ENCODE data around the gene JMJD8. TPM values are rescaled to one million over a fixed set of nuclear protein-coding genes. Genes with fewer than 3 reads are reported as not detected.

JMJD8 gene
- total RNA-seq, 1 donor from 2014 or later = 26.1 TPM

GRCh38 chr16:676913-677312 is 7.2 kb downstream of the JMJD8 start:
- TF ChIP-seq, protein P1, sequence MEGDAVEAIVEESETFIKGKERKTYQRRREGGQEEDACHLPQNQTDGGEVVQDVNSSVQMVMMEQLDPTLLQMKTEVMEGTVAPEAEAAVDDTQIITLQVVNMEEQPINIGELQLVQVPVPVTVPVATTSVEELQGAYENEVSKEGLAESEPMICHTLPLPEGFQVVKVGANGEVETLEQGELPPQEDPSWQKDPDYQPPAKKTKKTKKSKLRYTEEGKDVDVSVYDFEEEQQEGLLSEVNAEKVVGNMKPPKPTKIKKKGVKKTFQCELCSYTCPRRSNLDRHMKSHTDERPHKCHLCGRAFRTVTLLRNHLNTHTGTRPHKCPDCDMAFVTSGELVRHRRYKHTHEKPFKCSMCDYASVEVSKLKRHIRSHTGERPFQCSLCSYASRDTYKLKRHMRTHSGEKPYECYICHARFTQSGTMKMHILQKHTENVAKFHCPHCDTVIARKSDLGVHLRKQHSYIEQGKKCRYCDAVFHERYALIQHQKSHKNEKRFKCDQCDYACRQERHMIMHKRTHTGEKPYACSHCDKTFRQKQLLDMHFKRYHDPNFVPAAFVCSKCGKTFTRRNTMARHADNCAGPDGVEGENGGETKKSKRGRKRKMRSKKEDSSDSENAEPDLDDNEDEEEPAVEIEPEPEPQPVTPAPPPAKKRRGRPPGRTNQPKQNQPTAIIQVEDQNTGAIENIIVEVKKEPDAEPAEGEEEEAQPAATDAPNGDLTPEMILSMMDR (IDR thresholded peaks at IDR 0.05; ENCODE audit: partially characterized antibody, unreplicated experiment) = no peak
- H3K4me1 Mint-ChIP-seq (ENCODE audit: low read depth, unreplicated experiment) = peaks cover 7% of the 10 kb centered on the region
- H3K4me3 Mint-ChIP-seq (ENCODE audit: unreplicated experiment) = no peak overlapping the region
- no peak overlapping the region for H3K27ac Mint-ChIP-seq (ENCODE audit: unreplicated experiment)
- peaks cover 11% of the 10 kb centered on the region for H3K27me3 Mint-ChIP-seq (ENCODE audit: unreplicated experiment)
- no peaks in the 10 kb centered on the region for H3K36me3 Mint-ChIP-seq (ENCODE audit: unreplicated experiment)
- no peak for DNase-seq
- peaks cover 7% of the 10 kb centered on the region for H3K9me3 Mint-ChIP-seq (ENCODE audit: unreplicated experiment)

- Mint-ChIP-seq H3K4me3 (ENCODE audit: unreplicated experiment) (no peak overlapping the region), H3K4me1 (ENCODE audit: low read depth, unreplicated experiment) (peaks cover 4% of the 10 kb centered on the region), H3K36me3 (ENCODE audit: unreplicated experiment) (no peaks in the 10 kb centered on the region), H3K27ac (ENCODE audit: unreplicated experiment) (no peak overlapping the region), H3K27me3 (ENCODE audit: unreplicated experiment) (peaks cover 8% of the 10 kb centered on the region), H3K9me3 (ENCODE audit: unreplicated experiment) (peaks cover 6% of the 10 kb centered on the region)
- TF ChIP-seq, protein P1 (IDR thresholded peaks at IDR 0.05; ENCODE audit: partially characterized antibody, unreplicated experiment) = no peak
- no peak for DNase-seq
These were observed 7.6 kb downstream of the JMJD8 start for GRCh38 chr16:676565-676902.

DNA sequence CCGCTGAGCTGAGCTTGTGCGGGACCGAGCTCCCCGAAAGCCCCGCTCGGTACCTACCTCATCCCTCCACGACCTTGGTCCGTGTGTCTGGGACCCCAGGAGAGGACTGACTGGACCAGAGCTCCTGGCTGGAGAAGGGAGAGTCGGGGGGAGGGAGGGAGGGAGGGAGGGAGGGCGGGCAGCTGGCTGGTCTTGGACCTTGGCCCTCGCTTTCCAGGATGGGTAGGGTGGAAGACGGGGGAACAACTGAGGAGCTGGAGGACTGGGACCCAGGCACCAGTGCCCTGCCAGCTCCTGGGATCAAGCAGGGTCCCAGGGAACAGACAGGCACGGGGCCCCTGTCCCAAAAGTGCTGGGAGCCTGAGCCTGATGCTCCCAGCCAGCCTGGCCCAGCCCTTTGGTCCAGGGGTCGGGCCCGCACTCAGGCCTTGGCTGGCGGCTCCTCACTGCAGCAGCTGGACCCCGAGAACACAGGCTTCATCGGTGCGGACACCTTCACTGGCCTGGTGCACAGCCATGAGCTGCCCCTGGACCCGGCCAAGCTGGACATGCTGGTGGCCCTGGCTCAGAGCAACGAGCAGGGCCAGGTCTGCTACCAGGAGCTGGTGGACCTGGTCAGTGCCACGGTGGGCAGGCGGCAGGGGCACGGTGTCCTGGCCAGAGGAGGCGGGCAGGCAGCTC is 8.1 kb downstream of the JMJD8 start:
- TF ChIP-seq, protein P1 (IDR thresholded peaks at IDR 0.05; ENCODE audit: partially characterized antibody, unreplicated experiment) = no peak
- Mint-ChIP-seq H3K4me3 (ENCODE audit: unreplicated experiment) (no peak overlapping the region), H3K4me1 (ENCODE audit: low read depth, unreplicated experiment) (peaks cover 2% of the 10 kb centered on the region), H3K9me3 (ENCODE audit: unreplicated experiment) (peaks cover 6% of the 10 kb centered on the region), H3K36me3 (ENCODE audit: unreplicated experiment) (no peaks in the 10 kb centered on the region), H3K27ac (ENCODE audit: unreplicated experiment) (no peak overlapping the region), H3K27me3 (ENCODE audit: unreplicated experiment) (peaks cover 6% of the 10 kb centered on the region)
- no peak for DNase-seq

GRCh38 chr16:674968-675883 is 8.9 kb downstream of the JMJD8 start, which contains the start of gene RHBDL1:
TSS of gene RHBDL1 (plus strand) at chr16:675671. CDS start at chr16:675791, 120 bp downstream.
- H3K27me3 Mint-ChIP-seq (ENCODE audit: unreplicated experiment) = peaks cover 6% of the 10 kb centered on the region
- TF ChIP-seq, protein P1 (IDR thresholded peaks at IDR 0.05; ENCODE audit: partially characterized antibody, unreplicated experiment) = no peak
- no peaks in the 10 kb centered on the region for H3K36me3 Mint-ChIP-seq (ENCODE audit: unreplicated experiment)
- H3K27ac Mint-ChIP-seq (ENCODE audit: unreplicated experiment) = no peak within 1 kb of the TSS
- peaks cover 6% of the 10 kb centered on the region for H3K9me3 Mint-ChIP-seq (ENCODE audit: unreplicated experiment)
- H3K4me3 Mint-ChIP-seq (ENCODE audit: unreplicated experiment) = peak within 1 kb of the TSS; percentile 46
- no peaks in the 10 kb centered on the region for H3K4me1 Mint-ChIP-seq (ENCODE audit: low read depth, unreplicated experiment)
- DNase-seq = peak; percentile 45

All from glutamatergic neuron (in vitro differentiated cells).